Hepatocyte (in vitro differentiated cells): ENCODE measurements around the gene PTPRN.

Experiments
- CTCF ChIP-seq: fragments of 200-600 bp; sonication (generic); IDR thresholded peaks from 2 replicates; pipeline ENCODE4 v1.5.1; 2016; ENCODE audit warnings: antibody characterized with exemption, mild to moderate bottlenecking; ENCODE audit not compliant: poor library complexity
- EZH2 ChIP-seq: fragments of 200-600 bp; sonication (generic); IDR thresholded peaks from 2 replicates; pipeline ENCODE4 v1.6.1; 2016; ENCODE audit warnings: antibody characterized with exemption, mild to moderate bottlenecking, borderline replicate concordance
- EZH2phosphoT487 ChIP-seq: fragments of 200-600 bp; sonication (generic); IDR thresholded peaks from one replicate; pipeline ENCODE4 v1.6.1; 2018; ENCODE audit warnings: antibody characterized with exemption, mild to moderate bottlenecking, low read depth, moderate library complexity; ENCODE audit not compliant: unreplicated experiment, severe bottlenecking

GRCh38 chr2:219278655-219279150 lies 30.5 kb downstream of the PTPRN start:
- TF ChIP-seq CTCF = no peak
- TF ChIP-seq EZH2 = no peak
- TF ChIP-seq EZH2phosphoT487 = no peak
